ENCODE results near the gene SATB1. TPM values are rescaled to one million over a fixed set of nuclear protein-coding genes. Genes with fewer than 3 reads are reported as not detected.

SATB1 gene
- polyA plus RNA-seq, 1 donor = 44.9 TPM

DNA sequence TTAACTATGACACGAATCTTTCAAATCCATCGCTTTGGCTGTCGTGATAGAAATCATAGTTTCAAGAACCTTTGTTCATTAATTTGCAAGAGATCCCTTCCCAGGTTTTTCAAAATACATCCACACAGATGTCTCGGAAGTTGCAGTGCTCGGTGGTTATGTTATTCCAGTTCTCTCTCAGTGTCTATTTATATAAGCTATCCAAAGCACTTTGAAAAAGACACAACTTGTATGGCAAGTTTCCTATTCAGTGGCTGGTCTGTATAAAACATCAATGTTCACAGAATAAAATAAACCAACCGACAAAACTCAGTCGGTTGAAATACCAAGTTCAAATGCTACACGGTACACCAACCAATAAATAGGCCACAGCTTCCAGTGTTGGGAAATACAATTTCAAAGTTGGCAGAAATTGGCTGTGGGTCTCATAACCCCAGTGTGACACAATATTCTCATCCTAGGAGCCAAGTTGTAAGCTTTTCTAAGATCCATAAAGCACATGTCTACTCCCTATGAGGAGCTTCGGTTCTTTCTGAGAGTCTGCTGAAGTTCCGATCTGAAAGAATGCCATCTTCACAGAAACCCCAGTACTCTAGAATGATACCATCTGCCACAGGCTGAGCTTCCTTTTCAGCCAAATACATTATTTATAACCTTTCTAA lies 23.7 kb downstream of the SATB1 start:
- DNase-seq (ENCODE audit: low read depth) = no peak

DNA sequence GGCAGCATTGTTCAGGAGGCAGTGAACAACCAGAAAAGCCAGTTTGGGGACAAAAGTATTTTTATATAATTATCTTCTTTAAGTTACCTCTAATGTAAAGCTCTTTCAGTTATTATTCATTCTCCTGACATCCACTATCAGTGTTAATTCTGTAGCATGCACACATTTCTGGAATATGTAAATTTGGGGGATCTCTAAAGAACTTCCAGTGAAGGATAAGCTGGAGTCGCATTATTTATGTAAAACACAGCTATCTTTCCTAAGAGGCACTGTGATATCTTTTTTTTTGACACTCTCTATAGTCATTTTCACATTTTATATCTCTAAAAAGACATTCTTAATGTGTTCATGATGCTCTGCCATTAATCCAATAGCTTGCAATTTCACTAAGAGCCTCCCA lies 26.7 kb downstream of the SATB1 start:
- DNase-seq (ENCODE audit: low read depth) = no peak

DNA sequence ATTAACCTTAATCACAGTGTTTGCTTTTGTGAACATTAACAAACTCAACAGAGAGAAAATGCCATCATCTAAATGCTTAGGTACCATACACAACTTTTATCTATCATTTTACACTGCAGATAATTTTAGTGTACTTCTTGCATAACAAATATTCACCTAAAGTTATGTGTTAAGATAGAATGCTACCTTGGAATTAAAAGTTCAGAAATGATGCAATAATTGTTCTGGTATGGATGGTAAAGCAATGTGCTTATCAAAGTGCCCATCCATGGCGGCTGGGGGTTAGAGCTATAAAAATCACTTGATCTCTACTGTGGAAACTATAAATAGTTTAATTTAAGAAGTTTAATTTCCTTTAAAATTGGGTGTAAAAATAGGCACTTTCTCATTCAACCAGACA lies 28.7 kb downstream of the SATB1 start:
- no peak for DNase-seq (ENCODE audit: low read depth)

DNA sequence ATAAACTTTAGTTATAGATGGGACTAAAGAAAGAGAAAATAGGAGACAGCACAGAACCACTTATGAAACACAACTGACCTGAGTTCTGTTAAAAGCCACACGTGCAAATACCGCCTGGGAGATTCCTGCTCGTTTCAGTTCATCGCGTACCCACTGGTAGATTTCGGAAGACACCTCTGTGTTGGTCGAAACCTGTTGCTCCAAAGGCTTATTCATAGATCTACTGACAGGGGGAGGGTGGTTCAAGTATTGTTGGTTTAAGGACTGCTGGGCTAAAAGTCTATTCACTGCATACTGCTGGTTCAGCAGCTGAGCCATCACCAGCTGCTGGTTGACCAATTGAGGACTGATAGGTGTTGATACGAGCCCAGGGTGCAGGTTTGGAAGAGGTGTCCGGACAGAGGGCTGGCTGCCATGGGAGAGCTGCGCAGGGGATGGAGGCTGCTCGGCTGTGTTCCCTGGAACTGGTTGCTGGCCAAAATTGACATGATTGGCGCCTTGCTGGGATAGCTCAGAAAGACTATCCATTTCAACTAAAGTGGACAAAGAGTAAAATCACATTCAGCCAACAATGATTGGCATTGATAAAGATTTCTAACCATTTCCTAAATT lies 30.6 kb downstream of the SATB1 start:
- no peak for DNase-seq (ENCODE audit: low read depth)

DNA sequence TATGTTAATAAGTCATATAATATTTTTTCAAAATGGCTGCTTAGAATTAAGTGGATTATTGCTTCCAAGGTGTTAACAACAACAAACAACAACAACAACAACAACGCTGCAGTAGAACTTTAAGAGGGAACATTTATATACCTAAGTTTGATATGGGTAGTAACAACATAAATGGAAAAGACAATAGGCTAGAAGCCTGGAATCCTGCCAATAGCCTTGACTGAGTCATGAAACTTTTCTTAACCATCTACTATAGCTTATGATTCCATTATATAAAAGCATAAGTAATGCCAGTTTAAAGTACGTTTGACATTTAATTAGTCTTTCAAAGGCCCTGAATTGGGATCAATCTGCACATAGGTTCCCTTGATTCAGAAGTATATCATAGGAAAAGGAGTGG lies 31.2 kb downstream of the SATB1 start:
- no peak for DNase-seq (ENCODE audit: low read depth)

DNA sequence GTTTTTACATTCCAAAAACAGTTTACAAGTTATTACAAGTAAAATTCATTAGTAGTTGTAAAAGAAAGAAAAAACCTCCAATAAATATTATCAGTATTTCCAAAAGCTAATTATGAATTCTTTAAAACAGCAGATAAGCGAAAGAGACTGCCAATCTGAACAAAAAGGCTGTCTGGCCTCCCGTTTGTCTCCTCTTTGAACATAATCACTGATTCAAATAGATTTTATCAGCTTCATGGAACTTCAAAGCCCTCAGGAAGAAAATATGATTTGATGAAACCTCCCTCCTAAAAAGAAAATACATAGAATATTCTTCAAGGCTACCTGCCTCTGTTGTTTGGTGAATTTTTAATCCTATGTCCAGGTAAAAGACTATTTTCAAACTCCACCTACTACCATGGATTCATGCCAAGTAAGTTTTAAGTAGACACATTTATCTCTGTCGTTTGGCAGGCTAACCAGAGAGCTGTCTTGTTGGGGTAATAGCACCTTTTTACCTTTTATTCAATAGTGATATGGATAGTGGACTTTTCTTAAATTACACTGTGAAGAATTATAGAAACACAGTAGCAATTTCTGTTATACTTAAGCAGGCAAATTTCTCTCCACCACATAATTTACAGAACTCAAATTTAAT lies 35.0 kb downstream of the SATB1 start:
- no peak for DNase-seq (ENCODE audit: low read depth)

DNA sequence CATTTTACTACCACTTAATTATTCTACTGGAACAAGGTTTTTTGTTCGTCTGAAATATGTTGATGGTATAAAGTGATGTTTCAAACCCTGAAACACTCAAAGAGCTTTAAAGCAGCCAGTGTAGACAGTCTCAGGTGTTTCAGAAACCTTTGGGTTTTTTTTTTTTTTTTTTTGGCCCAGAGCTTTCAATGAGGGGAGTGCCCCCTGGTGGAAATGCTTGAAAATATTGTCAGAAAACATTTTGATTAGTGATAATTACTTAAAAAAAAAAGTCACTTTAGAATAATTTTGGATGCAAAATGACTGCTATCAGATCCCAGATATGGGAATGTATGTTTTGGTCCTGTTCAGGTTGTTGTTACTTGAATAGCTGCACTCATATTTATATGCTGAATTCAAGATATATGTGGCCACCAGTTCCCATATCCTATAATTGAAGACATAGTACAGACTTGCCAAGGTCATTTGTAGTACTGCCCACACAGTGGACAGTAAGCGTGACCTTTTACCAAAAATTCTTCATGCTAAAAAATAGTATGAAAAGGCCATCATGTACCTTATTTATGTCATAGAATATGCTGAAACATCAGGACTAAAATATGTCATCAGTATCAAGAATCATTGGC lies 35.9 kb downstream of the SATB1 start:
- DNase-seq (ENCODE audit: low read depth) = no peak

DNA sequence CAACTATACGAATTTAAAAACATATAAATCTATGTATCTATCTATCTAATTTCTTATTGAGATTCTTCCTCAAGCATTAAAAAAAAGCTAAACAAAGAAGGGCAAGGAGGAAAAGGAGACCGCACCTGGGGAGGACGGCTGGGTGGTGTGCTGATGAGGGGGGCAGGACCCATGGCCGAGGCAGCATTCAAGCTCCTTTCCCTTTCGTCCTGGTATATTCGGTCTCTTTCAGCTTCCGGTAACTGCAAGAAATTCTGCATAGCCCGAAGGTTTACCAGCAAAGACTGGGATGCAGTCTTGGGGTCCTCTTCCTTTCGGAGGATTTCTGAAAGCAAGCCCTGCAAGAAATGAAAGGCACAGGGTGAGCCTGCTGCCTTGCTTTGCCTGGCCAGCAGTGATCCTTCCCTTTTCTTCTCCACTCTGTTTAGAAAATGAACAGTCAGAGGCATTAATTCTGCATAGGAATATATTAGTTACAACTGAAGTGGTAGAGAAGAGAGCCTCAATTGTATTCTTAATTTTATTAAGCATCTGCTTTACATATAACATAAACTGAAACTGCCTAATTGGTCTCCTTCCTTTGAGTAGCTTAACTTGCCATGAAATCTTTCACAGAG lies 38.8 kb downstream of the SATB1 start:
- no peak for DNase-seq (ENCODE audit: low read depth)

DNA sequence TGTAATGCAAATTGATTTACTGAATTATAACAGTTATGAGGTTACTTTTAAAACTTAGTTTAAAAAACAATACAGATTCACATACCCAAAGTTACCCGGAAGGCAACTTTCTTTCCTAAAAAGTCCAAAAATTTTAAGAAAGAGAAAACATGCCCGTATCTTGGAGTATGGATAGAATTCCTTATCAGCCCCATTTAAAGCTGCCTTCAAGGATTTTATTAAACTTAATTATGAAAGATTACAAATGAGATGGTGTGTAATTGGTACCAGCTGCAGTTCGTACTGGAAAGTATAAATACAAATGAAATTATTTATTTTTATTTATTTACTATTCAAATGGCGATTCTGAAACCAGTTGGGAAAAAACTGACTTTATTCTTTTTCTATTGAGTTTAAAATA lies 39.4 kb downstream of the SATB1 start:
- DNase-seq (ENCODE audit: low read depth) = no peak

DNA sequence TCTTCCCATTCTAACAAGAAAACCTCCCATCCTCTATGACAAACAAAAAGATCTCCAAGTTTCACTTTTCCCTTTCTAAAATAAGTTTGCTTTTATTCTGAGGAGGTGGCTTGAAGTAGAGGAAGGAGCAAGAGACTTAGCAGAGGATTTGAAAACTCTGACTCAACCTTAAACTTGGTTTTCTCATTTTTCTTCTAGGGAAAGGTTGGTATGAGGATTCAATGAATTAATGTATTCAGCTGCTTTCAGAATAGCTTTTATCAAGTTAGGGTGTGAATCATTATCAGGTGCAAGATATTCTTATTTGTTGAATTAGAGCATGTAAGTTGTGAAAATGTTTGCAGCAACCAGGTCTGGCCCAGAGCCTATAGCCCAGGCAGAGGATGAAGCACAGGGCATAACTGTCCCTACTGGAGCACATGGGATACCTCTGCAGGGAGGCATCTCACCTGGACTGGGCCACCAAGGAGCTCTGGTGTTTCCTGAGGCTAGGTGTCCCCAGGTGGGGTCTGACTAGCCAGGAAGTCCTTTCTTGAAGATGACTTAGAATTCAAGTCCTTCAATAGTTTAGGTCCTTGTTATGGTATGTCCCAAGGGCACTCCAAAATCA lies 42.3 kb downstream of the SATB1 start:
- DNase-seq (ENCODE audit: low read depth) = no peak

DNA sequence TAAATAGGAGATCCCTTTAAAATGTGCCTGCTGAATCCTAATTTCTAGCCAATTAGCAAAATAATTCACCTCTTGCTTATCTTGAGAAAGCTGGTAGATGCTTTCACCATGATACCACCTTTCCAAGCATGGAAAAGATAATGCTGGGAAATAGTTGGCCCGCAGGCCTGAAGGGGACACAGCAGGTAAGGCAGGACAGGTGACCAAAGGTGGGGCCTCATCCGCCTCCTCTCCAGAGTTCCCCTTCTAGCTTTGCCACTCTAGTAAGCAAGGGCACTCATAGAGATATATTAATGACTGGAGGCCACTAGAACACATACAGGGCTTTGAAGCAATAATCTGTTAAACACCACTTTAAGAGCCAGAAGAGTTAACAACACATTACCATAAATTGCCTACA lies 45.5 kb downstream of the SATB1 start:
- no peak for DNase-seq (ENCODE audit: low read depth)

DNA sequence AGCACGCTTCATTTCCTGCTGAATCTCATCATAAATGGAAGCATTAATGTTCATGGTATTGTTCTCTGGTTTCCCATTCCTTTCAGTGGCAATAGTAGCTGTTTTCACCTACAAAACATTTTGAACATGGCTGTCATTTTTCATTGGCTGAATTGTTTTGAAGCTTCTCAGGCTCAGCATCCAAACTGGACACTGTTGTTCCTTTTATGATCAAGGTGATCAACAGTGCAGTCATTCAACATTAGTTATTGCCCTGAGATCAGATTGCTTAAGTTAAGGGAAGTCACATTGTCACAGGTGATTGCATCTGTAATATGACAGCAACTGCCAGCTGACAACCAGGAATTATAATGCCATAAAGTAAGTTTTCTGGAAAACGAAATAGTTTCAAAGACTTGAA lies 46.9 kb downstream of the SATB1 start:
- no peak for DNase-seq (ENCODE audit: low read depth)

DNA sequence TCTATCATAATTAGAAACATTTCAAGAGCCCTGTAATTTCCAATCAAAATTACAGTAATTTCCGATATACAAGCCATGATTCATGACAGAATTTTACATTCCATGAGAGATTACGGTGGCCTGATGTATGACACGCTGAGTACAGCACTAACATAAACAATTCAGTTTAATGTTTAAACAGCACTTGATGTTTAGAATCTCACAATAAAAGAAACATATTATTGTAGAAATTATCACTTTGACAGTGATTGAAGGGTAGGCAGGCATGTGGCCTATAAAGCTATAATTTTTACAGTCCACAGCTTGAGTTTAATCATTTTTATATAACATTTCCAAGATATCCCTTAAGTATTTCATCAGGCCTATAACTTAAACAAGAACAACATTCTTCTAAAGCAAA lies 48.5 kb downstream of the SATB1 start:
- DNase-seq (ENCODE audit: low read depth) = no peak

DNA sequence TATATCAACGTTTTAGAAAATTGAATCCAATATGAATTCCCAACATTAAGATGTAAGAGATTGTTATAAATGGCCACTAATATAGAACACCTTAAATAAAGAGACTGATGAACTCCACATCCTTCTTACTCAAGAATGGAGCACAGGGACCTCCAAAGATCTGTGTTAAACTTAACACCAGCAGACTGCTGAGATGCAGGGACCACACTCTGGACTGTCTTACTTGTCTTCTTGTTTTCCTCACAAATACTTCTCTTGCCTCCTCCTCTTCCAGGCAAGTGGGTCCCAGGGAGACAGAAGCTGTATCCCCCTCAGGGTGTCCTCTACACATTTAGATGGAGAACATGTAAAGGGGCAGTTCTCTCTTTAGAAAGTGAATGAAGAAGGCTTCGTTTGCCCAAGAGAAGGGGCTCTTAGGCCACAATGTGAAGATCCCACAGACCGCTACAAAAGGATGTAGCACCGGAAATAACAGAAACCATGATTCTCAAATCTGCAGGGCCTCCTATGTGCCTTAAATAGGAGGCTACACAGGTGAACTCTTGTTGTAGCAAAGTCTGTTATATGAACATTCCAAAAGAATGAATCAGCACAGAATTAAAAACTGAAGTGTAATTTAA lies 52.2 kb downstream of the SATB1 start:
- DNase-seq (ENCODE audit: low read depth) = no peak

DNA sequence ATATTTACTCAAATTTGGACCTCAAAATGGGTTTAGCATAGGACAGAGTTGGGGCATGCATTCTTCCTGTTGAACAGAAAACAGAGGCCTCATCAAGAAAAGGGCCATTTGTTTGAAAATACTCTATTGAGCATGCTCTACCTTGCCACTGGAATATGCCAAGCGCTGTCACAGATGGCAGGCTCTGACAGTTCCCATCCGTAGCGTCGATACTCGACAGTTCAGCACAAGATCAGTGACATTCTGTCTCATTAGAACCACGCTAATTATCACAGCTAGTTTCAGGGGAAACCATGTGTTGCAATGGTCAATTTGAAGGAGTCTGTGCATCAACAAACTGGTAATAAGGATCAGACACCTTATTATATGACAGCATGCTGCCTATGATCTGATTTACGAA lies 54.5 kb downstream of the SATB1 start:
- no peak for DNase-seq (ENCODE audit: low read depth)

DNA sequence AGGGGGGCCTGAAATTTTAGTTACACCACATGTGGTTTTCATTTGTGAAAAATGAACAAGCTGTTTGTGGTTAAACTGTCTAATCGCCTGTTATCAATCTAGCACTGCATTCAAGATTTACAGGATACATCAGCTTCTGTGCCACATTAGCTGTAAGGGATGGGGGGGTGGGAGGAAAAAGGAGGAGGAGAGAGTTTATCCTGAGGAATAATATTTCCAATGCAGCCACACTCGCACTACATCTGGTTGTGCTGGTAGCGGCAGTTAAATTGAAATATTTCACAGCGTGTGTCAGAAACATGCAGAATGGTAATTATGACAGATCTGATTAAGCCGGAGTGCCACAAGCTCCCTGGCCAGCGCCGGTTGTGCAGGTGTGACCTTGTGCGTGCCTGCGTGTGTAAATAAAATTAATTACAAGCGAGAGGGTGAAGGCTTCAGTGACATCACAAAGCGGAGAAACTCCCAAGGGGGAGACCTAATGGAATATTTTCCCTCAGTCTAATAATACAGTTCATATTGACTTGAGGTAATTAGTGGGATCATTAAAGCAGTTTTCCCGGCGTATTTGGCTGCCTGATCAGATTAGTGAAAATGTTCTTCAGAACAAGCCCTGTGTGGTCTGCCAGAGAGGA lies 55.5 kb downstream of the SATB1 start:
- DNase-seq (ENCODE audit: low read depth) = no peak

DNA sequence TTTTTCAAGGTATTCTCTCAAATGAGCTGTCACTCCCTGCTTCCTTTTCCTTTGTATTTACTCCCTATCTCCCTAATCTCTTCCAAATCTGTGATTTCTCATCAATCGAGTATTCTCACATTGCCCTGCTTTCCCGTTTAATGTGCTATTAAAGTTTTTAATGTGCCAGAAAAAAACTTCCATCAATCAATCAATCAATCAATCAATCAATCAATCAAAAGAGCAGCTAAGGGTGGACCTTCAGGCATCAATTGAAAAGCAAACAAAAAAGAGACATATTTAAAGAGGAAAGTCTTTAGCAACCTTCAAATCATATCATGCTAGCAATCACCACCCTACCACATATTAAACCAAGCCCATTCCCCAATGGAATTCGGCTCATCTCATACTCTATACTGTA lies 58.9 kb downstream of the SATB1 start:
- DNase-seq (ENCODE audit: low read depth) = no peak

DNA sequence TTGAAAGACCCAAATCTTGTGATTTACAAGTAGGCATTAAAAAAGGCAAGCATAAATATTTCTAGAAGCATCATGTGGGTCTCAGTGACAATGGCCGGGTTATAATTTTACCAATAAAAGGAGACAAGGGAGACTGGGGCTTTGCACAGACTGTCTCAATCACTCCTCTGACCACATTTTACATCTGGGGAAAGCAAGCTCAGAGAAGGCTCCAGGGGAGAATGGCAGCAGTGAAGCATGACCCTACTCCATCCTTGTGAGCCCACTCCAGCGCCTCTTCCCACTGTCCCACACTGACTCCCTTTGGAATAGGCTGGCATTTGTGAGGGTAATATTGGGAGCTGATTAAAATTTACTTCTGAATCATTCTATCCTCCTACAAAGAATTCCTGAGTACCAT lies 61.8 kb downstream of the SATB1 start:
- no peak for DNase-seq (ENCODE audit: low read depth)

DNA sequence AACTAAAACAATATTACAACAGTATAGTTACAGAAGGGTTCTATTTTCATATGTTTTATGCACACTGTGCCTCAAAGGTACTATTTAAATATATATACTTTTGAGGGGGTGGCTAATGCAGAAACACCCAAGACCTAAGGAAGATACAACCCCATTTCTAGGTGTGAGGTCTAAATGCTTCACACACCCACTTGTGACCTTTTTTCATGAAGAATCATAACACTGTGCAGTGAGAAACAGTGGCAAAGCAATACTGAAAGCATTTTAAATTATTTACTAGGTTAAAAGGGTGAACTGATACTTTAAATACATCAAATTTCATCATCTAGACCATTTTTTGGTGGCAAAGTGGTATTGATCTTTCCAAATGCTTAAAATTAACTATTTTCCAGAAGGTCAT lies 67.4 kb downstream of the SATB1 start:
- DNase-seq (ENCODE audit: low read depth) = no peak

DNA sequence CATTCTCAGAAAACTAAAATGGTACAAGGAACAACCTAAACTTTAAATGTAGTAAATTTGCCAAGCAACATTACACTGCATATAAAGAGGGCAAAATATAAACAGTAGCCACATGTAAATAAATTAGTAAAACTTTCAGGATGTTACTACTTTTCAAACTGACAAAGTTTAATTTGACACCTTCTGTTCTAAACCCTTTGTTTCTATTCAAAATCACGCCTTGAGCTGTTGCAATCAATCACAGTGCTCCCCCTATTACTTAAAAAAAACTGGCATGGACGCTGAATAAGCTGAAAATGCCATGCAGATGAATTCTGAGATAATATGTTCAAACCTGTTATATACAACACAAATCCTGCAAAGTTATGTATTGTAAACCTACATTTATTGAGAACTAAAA lies 69.3 kb downstream of the SATB1 start:
- no peak for DNase-seq (ENCODE audit: low read depth)

DNA sequence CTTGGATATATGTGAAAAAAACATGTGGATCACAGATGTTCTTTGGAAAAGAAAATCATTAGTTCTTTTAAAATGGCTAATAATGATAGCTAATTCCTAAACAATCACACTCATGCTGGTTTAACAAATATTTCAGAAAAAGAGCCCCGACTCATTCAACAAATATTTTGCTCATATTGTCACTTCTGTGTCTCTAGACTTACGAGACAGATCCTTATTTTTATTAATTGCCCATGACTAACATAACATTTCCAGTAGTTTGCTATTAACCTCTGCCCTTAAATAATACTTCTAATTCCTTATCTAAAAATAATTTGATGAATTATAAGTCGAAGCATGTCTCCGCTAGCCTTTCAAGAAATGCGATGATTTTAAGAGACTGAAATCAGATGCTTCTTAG lies 70.4 kb downstream of the SATB1 start:
- DNase-seq (ENCODE audit: low read depth) = no peak

Measured in forelimb muscle (tissue), 1 donor.